ENCODE measurements around the gene JAK1.
A peak's percentile ranks its signal among the peaks of the same experiment; 100 is the strongest.

Gene JAK1

GRCh38 chr1:64979358-64979757 is 13.0 kb upstream of the JAK1 start:
- DNase-seq = no peak

GRCh38 chr1:64976361-64976760 is 10.0 kb upstream of the JAK1 start:
- no peak for DNase-seq

DNA sequence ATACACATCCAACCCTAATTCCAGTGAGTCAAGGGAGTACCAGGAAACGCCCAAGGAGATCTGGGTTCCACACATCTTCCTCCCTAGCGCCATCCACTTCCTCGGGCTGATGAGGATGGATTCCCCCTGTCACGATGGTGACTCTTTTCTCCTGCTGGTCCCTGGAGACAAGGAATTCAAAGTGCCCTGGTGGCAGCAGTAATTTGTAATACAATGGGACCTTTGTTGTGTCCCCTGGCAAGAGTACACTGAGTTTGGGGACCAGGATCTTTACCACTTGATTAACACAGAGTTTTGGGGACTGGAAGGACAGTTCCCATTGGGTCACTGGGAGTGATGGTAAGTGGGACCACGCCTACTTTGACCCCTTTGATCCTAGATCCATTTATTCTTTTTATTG is 9.4 kb upstream of the JAK1 start:
- no peak for DNase-seq

- DNase-seq = no peak
These were observed 8.8 kb upstream of the JAK1 start for GRCh38 chr1:64975127-64975526.

GRCh38 chr1:64974288-64974825 is 8.0 kb upstream of the JAK1 start:
- DNase-seq = no peak

- no peak for DNase-seq
These were observed 6.8 kb upstream of the JAK1 start for GRCh38 chr1:64973061-64973647.

DNA sequence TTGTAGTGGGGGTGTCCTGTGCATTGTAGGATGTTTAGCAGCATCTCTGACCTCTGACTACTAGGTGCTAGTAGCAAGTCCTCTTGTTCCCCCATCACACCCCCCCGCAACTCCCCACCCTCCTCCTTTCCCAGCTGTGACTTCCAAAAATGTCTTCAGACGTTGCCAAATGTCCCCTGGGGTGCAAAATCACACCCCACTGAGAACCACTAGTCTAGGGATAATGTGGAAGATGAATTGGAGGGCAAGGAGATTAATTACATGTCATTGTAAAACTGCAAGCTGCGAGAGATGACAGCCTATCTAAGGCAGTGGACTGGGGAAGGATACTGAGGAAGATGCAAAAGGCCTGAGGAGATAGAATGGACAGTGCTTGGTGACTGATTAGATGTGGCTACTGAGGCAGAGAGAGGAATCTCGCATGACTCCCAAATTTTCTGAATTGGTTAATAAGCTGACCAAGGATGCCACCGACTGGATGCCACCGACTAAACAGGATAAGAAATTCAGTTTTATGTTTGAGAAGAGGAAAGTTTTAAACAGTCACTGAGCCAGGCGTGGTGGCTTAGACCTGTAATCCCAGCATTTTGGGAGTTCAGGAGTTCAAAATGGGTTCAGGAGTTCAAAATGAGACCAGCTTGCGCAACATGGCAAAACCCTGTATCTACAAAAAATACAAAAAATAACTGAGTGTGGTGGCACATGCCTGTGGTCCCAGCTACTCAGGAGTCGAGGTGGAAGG is 3.1 kb upstream of the JAK1 start:
- DNase-seq = no peak

DNA sequence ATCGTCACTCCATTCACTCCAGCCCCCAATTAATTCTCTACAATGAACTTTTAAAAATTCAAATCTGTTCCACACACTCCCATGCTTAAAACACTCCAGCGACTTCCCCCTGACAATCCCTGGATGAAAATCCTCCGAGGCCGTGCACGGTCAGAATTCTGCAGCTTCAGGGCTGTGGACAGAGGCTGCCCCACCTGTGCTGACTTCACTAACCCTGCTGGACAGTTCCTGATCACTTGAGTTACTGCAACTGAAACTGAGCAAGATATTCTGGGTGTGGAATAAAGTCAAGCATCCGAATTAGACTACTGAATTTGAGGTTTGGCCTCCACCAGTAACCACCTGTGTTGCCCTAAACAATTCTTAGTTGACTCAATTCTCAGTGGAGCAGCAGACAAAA is 1.0 kb upstream of the JAK1 start:
- DNase-seq = no peak

DNA sequence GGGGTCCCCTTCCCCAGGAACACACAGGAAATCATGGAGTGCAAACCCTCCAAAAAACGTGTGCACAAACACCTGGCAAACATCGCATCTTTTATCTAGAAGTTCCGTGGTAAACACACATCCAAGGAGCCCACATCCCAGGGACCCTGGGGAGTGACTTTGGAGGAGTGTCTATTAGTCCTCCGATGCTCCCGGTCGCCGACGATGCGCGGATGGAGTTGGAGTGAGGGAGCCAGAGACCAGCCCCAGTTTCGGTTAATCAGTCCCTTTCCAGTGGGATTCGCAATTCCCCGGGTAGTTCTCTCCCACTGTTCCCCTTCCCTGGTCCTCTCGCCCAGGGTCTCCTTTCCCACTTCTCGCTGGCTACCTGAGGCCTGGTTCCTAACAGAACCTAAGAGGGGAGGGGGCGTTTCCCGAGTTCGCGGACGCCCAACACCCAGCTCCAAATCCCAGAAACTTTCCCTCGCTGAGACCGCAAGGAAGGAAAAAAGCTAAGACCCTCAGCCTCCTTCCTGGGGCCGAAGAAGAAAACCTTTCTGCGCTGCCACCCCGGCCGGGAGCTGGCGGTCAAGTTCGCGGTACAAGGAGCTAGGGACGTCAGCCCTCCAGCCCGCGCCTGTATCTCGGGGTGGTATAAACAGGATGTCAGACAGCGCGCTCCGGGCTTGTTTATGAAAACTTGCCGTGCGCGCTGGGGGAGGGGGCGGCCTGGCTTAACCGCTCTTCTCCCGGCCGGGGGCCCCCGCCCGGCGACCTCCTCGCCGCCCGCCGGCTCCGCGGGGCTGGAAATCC is 787 bp downstream of the JAK1 start:
- DNase-seq = peak; percentile 83

DNA sequence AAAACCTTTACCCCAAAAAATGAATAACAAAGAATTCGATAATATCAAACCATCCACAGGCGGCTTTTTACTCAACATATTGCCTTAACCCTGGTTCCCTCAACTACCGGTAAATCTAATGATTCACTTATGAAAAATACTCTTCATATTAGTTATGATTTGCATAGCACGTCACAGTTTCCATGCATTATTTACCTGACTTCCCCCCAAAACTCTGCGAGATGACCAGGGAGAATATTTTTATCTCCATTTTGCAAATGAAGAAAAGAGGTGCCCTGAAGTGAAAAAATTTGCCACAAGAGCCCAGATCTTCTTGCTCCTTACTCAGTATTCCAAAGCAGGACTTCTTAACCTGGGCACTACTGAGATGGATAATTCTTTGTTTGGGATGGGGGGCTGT is 2.9 kb downstream of the JAK1 start:
- DNase-seq = no peak

DNA sequence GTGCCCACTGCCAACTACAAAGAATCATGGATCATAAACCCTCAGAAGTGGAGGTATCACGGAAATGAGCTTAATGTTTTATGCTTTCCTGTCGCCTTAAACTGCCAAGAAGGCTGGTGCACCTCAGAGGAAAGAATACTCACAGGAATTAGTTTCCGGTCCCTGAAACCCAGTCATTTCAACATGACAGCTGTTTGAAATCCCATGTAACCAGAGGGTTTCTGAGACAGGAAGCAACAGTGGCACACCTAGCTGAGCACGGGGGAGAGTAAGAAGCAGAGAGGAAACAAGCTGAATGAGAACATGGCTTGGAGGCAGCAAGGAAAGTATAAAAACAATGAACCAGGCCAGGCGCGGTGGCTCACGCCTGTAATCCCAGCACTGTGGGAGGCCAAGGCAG is 3.9 kb downstream of the JAK1 start:
- peak; percentile 40 for DNase-seq

DNA sequence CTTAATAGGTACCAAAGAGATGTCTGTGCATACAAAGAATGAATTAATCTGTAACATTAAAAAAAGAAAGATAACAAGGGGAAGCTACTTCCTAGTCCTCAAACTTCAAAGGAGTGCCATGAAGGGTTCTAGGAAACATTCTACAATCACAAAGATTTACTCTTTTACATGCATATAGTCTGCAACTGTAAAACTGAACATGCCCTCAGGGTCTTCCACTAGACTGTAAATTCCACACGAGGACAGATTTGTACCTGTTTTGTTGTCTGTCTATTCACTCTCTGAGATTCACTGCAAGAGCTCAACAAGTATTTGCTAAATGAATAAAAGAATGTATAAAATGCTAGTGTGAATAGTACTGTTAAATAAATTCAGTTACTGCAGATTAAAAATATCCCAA is 4.4 kb downstream of the JAK1 start:
- no peak for DNase-seq

GRCh38 chr1:64960731-64961130 is 5.6 kb downstream of the JAK1 start:
- peak; percentile 23 for DNase-seq

- no peak for DNase-seq
These were observed 6.4 kb downstream of the JAK1 start for GRCh38 chr1:64959986-64960385.

DNA sequence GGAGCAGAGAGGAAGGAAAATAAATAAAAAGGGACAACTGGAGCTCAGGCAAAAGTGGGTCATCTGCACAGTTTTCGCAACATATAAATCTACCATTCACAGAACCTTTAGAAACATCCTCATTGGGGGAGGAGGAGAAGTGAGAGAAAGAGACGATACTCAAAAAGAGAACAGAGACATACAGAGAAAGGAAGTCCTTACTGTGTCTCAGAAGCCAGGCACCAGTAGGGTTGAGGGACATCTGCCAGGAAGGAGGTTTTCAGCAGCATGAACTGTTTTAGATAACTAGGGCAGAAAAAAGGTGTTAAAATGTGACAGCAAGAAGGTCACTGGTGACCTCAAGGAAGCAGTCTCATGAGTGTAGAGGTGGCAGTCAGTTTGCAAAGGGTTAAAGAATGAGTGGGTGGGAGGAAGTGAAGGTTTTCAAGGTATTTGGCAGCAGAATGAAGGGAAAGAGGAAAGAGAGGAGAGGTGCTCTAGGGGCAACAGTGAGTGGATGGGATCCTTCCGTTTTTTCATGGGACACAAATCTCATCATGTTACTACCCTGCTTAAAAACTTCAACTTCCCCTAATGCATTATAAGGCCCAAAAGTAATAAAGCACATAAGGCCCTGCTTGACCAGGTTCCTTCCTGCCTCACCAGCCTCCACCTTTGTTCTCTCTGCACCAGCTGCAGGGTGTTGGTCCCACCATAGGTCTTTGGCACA is 9.5 kb downstream of the JAK1 start:
- peak; percentile 34 for DNase-seq

GRCh38 chr1:64956010-64956640 is 10.2 kb downstream of the JAK1 start:
- DNase-seq = no peak

- DNase-seq = no peak
These were observed 11.0 kb downstream of the JAK1 start for GRCh38 chr1:64955097-64956009.

GRCh38 chr1:64953241-64953640 is 13.1 kb downstream of the JAK1 start:
- no peak for DNase-seq

GRCh38 chr1:64950284-64950809 is 16.0 kb downstream of the JAK1 start:
- no peak for DNase-seq

DNA sequence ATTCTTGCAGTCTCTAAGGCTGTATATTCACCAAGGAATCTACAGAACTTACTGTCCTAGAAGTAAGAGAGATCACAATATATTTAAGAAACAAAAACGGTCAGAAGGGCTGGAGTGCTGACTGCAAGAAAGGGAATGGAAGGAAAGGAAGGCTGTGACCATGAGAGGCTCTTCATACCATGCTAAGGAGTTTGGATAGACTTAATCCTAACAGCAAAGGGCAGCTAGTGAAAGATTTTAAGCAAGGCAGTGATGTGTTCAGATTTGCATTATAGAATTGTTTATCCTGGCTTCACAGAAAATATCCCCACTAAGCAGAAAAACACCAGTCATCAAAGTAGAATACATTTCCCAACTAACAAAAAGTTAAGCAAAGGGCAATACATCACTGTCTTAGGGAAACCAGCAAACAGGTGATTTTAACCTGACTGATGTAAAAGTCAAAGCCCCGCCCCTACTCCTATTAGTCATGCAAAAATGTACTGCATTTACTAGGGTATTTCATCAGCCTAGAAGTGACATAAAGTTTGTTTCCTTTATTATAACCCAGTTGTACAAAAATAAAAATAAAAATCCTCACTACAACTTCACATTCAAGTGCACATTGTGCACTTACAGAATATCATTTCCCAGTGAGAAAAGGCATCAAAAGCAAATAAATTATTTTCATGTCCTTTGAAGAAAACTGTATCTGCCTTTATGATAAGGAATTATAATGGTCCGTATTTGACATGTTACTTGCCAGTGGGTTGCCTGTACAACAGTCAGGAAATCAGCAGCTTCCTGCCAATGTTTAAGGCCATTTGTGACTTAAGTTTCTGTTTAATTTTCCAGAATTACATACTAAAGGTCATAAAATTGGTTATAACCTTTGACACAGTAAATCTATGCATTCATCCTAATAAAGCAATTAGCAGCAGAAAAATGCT is 17.2 kb downstream of the JAK1 start:
- DNase-seq = peak; percentile 31

All from CD4-positive, alpha-beta T cell treated with Interleukin-10 for 1 hour (primary cell).